ENCODE data around the gene TEP1.

The TEP1 gene

GRCh38 chr14:20440882-20441281 is 27.6 kb upstream of the TEP1 start:
- H3K36me3 ChIP-seq, result no peaks in the 10 kb centered on the region
- H3K9me3 ChIP-seq, result no peaks in the 10 kb centered on the region
- H3K27me3 ChIP-seq, result peaks cover 11% of the 10 kb centered on the region; the same call in 1 of the 2 replicates
- H3K4me1 ChIP-seq, result no peaks in the 10 kb centered on the region
- no peak for TF ChIP-seq CTCF (IDR thresholded peaks at IDR 0.05; ENCODE audit: low read depth, low read length)
- H3K4me3 ChIP-seq (ENCODE audit: low read depth, low read length), result no peak overlapping the region
- no peak for DNase-seq

GRCh38 chr14:20440465-20440864 is 27.2 kb upstream of the TEP1 start:
- Histone ChIP-seq H3K27me3 (peaks cover 11% of the 10 kb centered on the region; the same call in 1 of the 2 replicates), H3K4me1 (no peaks in the 10 kb centered on the region), H3K9me3 (no peaks in the 10 kb centered on the region), H3K36me3 (no peaks in the 10 kb centered on the region), H3K4me3 (ENCODE audit: low read depth, low read length) (no peak overlapping the region)
- no peak for TF ChIP-seq CTCF (IDR thresholded peaks at IDR 0.05; ENCODE audit: low read depth, low read length)
- no peak for DNase-seq

DNA sequence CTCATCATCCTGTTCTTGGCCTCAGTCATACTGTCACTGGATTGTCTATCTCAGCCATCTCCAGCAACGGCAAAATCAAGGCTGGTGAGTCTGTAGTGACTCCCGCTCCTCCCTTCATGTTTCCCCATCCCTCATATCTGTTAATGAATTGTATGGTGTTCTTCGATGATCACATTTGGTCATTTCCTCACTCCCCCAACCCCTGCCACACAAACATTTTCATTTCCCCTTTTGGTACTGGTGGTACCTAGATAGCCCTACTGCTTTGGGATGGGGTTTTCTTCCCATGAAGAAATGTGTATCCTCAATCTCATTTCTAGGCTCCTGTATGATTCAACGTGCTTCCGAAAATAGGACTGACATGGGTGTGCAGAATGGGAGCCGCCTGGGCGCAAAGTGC is 25.4 kb upstream of the TEP1 start:
- Histone ChIP-seq H3K27me3 (peaks cover 11% of the 10 kb centered on the region; the same call in 1 of the 2 replicates), H3K4me3 (ENCODE audit: low read depth, low read length) (no peak overlapping the region), H3K9me3 (no peaks in the 10 kb centered on the region), H3K36me3 (no peaks in the 10 kb centered on the region), H3K4me1 (no peaks in the 10 kb centered on the region)
- DNase-seq, result no peak
- TF ChIP-seq CTCF (IDR thresholded peaks at IDR 0.05; ENCODE audit: low read depth, low read length), result no peak

DNA sequence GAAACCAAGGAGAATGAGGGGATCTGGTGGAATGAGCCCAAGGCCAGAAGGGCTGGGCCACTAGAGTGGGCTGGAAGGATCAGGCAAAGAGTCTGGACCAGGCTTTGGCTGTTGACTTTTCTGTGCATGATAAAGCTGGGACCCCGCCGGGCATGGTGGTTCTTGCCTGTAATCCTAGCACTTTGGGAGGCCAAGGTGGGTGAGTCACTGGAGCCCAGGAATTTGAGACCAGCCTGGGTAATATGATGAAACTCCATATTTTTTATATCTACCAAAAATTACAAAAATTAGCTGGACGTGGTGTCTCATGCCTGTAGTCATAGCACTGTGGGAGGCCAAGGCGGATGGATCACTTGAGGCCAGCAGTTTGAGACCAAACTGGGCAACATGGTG is 23.1 kb upstream of the TEP1 start:
- TF ChIP-seq CTCF (IDR thresholded peaks at IDR 0.05; ENCODE audit: low read depth, low read length), result no peak
- Histone ChIP-seq H3K4me3 (ENCODE audit: low read depth, low read length) (no peak overlapping the region), H3K36me3 (no peaks in the 10 kb centered on the region), H3K9me3 (no peaks in the 10 kb centered on the region), H3K27me3 (peaks cover 11% of the 10 kb centered on the region; the same call in 1 of the 2 replicates), H3K4me1 (no peaks in the 10 kb centered on the region)
- DNase-seq, result no peak

DNA sequence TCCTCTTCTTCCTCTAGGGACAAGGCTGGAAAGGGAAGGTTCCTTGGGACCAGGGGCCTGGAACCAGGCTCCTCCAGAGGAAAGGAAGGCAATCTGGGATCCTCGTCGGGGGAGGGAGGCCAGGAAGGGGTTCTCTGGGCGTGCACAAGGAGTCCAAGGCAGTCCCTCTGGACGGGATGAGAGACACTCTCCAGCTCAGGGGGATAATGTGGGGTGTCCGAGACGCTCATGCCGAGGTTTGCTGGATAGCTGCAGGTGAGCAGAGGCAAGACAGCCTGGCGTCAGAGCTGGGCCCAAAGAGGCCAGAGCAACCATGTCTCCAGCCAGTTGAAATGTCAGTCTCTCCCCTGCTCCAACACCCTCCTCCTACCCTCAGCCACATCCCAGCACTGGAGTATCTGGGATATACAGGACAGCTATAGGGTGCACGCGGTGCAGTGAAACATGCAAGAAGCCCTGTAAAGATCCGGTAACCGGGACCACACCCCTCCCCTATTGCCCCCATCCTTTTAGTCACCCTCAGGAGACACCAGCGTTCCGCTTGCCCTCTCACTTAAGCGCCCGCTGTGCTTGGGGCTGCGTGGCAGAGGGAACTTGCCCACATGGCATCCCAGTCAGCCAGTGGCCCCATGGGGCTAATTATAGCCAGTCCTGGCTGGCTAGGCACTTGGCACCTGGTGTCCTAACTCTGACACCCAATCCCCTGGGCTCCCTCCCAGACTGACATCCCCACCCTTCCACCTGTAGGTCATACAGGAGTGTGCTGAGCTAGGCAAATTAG is 22.5 kb upstream of the TEP1 start, which contains the start of gene KLHL33:
Gene KLHL33, minus strand, starts transcription at position 585 of the 781 bp plus-strand sequence. Its CDS starts 355 bp downstream, at position 230.
- TF ChIP-seq CTCF (IDR thresholded peaks at IDR 0.05; ENCODE audit: low read depth, low read length), result no peak
- Histone ChIP-seq H3K4me1 (no peaks in the 10 kb centered on the region), H3K36me3 (no peaks in the 10 kb centered on the region), H3K27me3 (peaks cover 11% of the 10 kb centered on the region; the same call in 1 of the 2 replicates), H3K4me3 (ENCODE audit: low read depth, low read length) (no peak within 1 kb of the TSS), H3K9me3 (no peaks in the 10 kb centered on the region)
- no peak for DNase-seq
